NOMO-1 treated with DMSO at 0.1 percent for 48 hours (cell line): ENCODE results near the gene IQUB.
A peak's percentile ranks its signal among the peaks of the same experiment; 100 is the strongest.
"Not testable (repeated sequence)": the region's sequence is repeated elsewhere in the genome, so short reads cannot be mapped to it uniquely, and the experiment has no call there.

Experiments used
- DNase-seq: peaks from one replicate; lab custom pipeline; 2025; ENCODE audit not compliant: unreplicated experiment; lab: John Stamatoyannopoulos, UW

IQUB gene

GRCh38 chr7:123494193-123494796, 40.1 kb downstream of the IQUB start:
- peak; percentile 5 for DNase-seq

- no peak for DNase-seq
These were observed 41.9 kb downstream of the IQUB start for GRCh38 chr7:123492485-123492884.

GRCh38 chr7:123485721-123486120, 48.7 kb downstream of the IQUB start:
- DNase-seq: no peak

- DNase-seq: no peak
These were observed 49.2 kb downstream of the IQUB start for GRCh38 chr7:123485187-123485586.

GRCh38 chr7:123484199-123484598, 50.2 kb downstream of the IQUB start:
- no peak for DNase-seq

GRCh38 chr7:123480107-123480506, 54.3 kb downstream of the IQUB start:
- no peak for DNase-seq

GRCh38 chr7:123478056-123478455, 56.3 kb downstream of the IQUB start:
- DNase-seq: not testable (repeated sequence)

- no peak for DNase-seq
These were observed 61.5 kb downstream of the IQUB start for GRCh38 chr7:123472750-123473445.

GRCh38 chr7:123472327-123472726, 62.1 kb downstream of the IQUB start:
- no peak for DNase-seq

GRCh38 chr7:123468303-123468702, 66.1 kb downstream of the IQUB start:
- no peak for DNase-seq

GRCh38 chr7:123463890-123464289, 70.5 kb downstream of the IQUB start:
- DNase-seq: no peak

- no peak for DNase-seq
These were observed 73.8 kb downstream of the IQUB start for GRCh38 chr7:123460616-123461015.

- no peak for DNase-seq
These were observed 78.4 kb downstream of the IQUB start for GRCh38 chr7:123455965-123456470.

GRCh38 chr7:123440101-123440548, 94.3 kb downstream of the IQUB start:
- no peak for DNase-seq

GRCh38 chr7:123439191-123439590, 95.2 kb downstream of the IQUB start:
- DNase-seq: no peak

GRCh38 chr7:123437447-123437995, 96.9 kb downstream of the IQUB start:
- DNase-seq: no peak

GRCh38 chr7:123435080-123435700, 99.2 kb downstream of the IQUB start:
- no peak for DNase-seq

GRCh38 chr7:123433665-123434064, 100.7 kb downstream of the IQUB start:
- DNase-seq: no peak

GRCh38 chr7:123432601-123433000, 101.8 kb downstream of the IQUB start:
- DNase-seq: no peak

- DNase-seq: no peak
These were observed 103.2 kb downstream of the IQUB start for GRCh38 chr7:123431075-123431614.

GRCh38 chr7:123425246-123425645, 109.1 kb downstream of the IQUB start:
- no peak for DNase-seq

GRCh38 chr7:123424463-123424862, 109.9 kb downstream of the IQUB start:
- no peak for DNase-seq
